CD14-positive monocyte (primary cell): ENCODE measurements around the gene CHAMP1. TPM values are rescaled to one million over a fixed set of nuclear protein-coding genes. Genes with fewer than 3 reads are reported as not detected.

Experiments
- DNase-seq, 3 donors: peaks; one replicate each; pipeline ENCODE4 v3.0.0-alpha.2; 2011 to 2022
- H2AFZ ChIP-seq: 2 replicates; pipeline ENCODE4 v1.6.0; 2012; ENCODE audit warnings: mild to moderate bottlenecking, low read depth, low read length, inconsistent platforms; ENCODE audit not compliant: insufficient read depth, poor library complexity, severe bottlenecking
- H3K27ac ChIP-seq, 2 donors: 1 replicate in 1 of 2; 2 replicates in 1 of 2; pipeline ENCODE4 v1.5.1; 2012 to 2013; ENCODE audit warnings: low read length in 2 of 2, control low read depth in 1 of 2, inconsistent platforms in 1 of 2, low read depth in 1 of 2, mild to moderate bottlenecking in 1 of 2
- H3K27me3 ChIP-seq, 2 donors: one replicate each; pipeline versions ENCODE4 v1.6.0 to v1.6.1; 2011 to 2013; ENCODE audit warnings: low read length in 2 of 2; ENCODE audit not compliant: control insufficient read depth in 2 of 2, insufficient read depth in 2 of 2
- H3K36me3 ChIP-seq, 2 donors: replicated peaks in 1 of 2; 1 replicate in 1 of 2; 2 replicates in 1 of 2; pipeline versions ENCODE4 v1.5.1 to v1.6.1; 2012 to 2013; ENCODE audit warnings: low read length in 2 of 2, control low read depth in 1 of 2, inconsistent platforms in 1 of 2, mild to moderate bottlenecking in 1 of 2; ENCODE audit not compliant: insufficient read depth in 2 of 2, control insufficient read depth in 1 of 2
- H3K4me1 ChIP-seq, 2 donors: 1 replicate in 1 of 2; 2 replicates in 1 of 2; pipeline versions ENCODE4 v1.5.1 to v1.6.1; 2012 to 2013; ENCODE audit warnings: low read length in 2 of 2, control low read depth in 1 of 2, inconsistent platforms in 1 of 2, mild to moderate bottlenecking in 1 of 2, moderate library complexity in 1 of 2; ENCODE audit not compliant: insufficient read depth in 2 of 2, control insufficient read depth in 1 of 2
- H3K4me2 ChIP-seq: replicated peaks from 2 replicates; pipeline ENCODE3; 2012; ENCODE audit warnings: low read length, moderate library complexity, mild to moderate bottlenecking; ENCODE audit not compliant: poor library complexity, severe bottlenecking; ENCODE audit errors: extremely low read depth
- H3K4me3 ChIP-seq, 3 experiments: fragments of 200-600 bp in 1 of 3; sonication (generic) in 1 of 3; replicated peaks in 1 of 3; 1 replicate in 2 of 3; 2 replicates in 1 of 3; pipeline ENCODE4 v1.5.1; 2011 to 2013; ENCODE audit warnings: low read length in 3 of 3, mild to moderate bottlenecking in 3 of 3, control low read depth in 2 of 3, low read depth in 2 of 3, inconsistent platforms in 1 of 3, moderate library complexity in 1 of 3
- H3K79me2 ChIP-seq: 2 replicates; pipeline ENCODE4 v1.6.0; 2012; ENCODE audit warnings: mild to moderate bottlenecking, control low read depth, inconsistent platforms, low read length, moderate library complexity; ENCODE audit not compliant: insufficient read depth
- H3K9ac ChIP-seq: 2 replicates; pipeline ENCODE4 v1.6.0; 2017; ENCODE audit warnings: low read length, mild to moderate bottlenecking; ENCODE audit not compliant: insufficient read depth, poor library complexity, severe bottlenecking
- H3K9me3 ChIP-seq, 2 donors: replicated peaks in 1 of 2; 1 replicate in 1 of 2; 2 replicates in 1 of 2; pipeline versions ENCODE4 v1.5.1 to v1.6.1; 2012 to 2013; ENCODE audit warnings: low read length in 2 of 2, control low read depth in 1 of 2; ENCODE audit not compliant: control insufficient read depth in 1 of 2, insufficient read depth in 1 of 2
- H4K20me1 ChIP-seq: 2 replicates; pipeline ENCODE4 v1.6.0; 2012; ENCODE audit warnings: mild to moderate bottlenecking, low read length, control low read depth, moderate library complexity; ENCODE audit not compliant: insufficient read depth
- H3K27ac Mint-ChIP-seq, 7 donors: one replicate each; pipeline ENCODE4 v1.8.0; 2020; ENCODE audit warnings: mild to moderate bottlenecking in 7 of 7, mixed read lengths in 7 of 7, moderate library complexity in 6 of 7, inconsistent platforms in 2 of 7
- H3K27me3 Mint-ChIP-seq, 3 donors: one replicate each; pipeline ENCODE4 v1.8.0; 2021 to 2022; ENCODE audit warnings: low read depth in 3 of 3, mild to moderate bottlenecking in 3 of 3, mixed read lengths in 3 of 3, moderate library complexity in 3 of 3, inconsistent platforms in 1 of 3
- H3K36me3 Mint-ChIP-seq, 2 donors: one replicate each; pipeline ENCODE4 v1.8.0; 2020; ENCODE audit warnings: mixed read lengths in 2 of 2, inconsistent platforms in 1 of 2, mild to moderate bottlenecking in 1 of 2
- H3K4me1 Mint-ChIP-seq: one replicate; pipeline ENCODE4 v1.8.0; 2020; ENCODE audit warnings: mild to moderate bottlenecking, mixed read lengths
- H3K4me3 Mint-ChIP-seq, 2 donors: one replicate each; pipeline ENCODE4 v1.8.0; 2020; ENCODE audit warnings: mild to moderate bottlenecking in 2 of 2, mixed read lengths in 2 of 2, moderate library complexity in 1 of 2
- H3K9me3 Mint-ChIP-seq, 7 donors: one replicate each; pipeline ENCODE4 v1.8.0; 2020 to 2022; ENCODE audit warnings: mixed read lengths in 7 of 7, mild to moderate bottlenecking in 6 of 7, moderate library complexity in 6 of 7, inconsistent platforms in 2 of 7
- CTCF ChIP-seq: fragments of 200-600 bp; IDR thresholded peaks from one replicate; pipeline ENCODE4 v1.8.0; 2022; ENCODE audit warnings: antibody characterized with exemption, mild to moderate bottlenecking
- WGBS: methylation state at CpG from one replicate; pipeline ENCODE4 v1.1.5; 2013; ENCODE audit warnings: missing lambda C conversion rate; ENCODE audit not compliant: insufficient coverage; 5-methylcytosine and 5-hydroxymethylcytosine counted together
- intact Hi-C, 2 donors: fragments of 100-400 bp; cut with micrococcal nuclease; formaldehyde crosslinking; loops; one replicate each; pipeline versions ENCODE4 v1.15.0 to v1.15.1; 2023
- polyA plus RNA-seq, 3 donors: library from polyadenylated mRNA; depleted of rRNA in 1 of 3; unstranded in 2 of 3; stranded (reverse) in 1 of 3; fragments of 300-500 nt in 2 of 3; fragments of >200 nt in 1 of 3; fragmentation: Illumina TruSeq in 2 of 3; gene quantifications; 1 replicate in 2 of 3; 2 replicates in 1 of 3; pipeline ENCODE4 v1.2.3, GENCODE V29; 2012 to 2021

CHAMP1 gene
- polyA plus RNA-seq, 3 donors, result 8.9 to 12.9 (median 9.2) TPM

- H3K27ac Mint-ChIP-seq, result peak overlapping the region in 2 of 7 donors; percentile 31 to 80
- Histone ChIP-seq H3K36me3 (peaks cover 89 to 100% of the 10 kb centered on the region in 2 donors), H3K27me3 (no peaks in the 10 kb centered on the region), H2AFZ (no peak overlapping the region), H3K4me3 (no peak overlapping the region), H3K9me3 (no peaks in the 10 kb centered on the region), H3K9ac (no peak overlapping the region), H3K4me2 (no peak overlapping the region), H3K4me1 (no peaks in the 10 kb centered on the region), H3K79me2 (no peaks in the 10 kb centered on the region), H3K27ac (no peak overlapping the region), H4K20me1 (no peaks in the 10 kb centered on the region)
- intact Hi-C loops, result no loop called here
- DNase-seq, result no peak
- no peak for TF ChIP-seq CTCF
- H3K27me3 Mint-ChIP-seq, result peaks cover 0 to 3% (median 0%) of the 10 kb centered on the region in 3 donors
- WGBS, result 92% methylated on average over 2 of the region's 8 CpGs
- H3K4me3 Mint-ChIP-seq, result no peak overlapping the region
- peaks cover 0 to 8% (median 0%) of the 10 kb centered on the region in 7 donors for H3K9me3 Mint-ChIP-seq
- peaks cover 85 to 94% of the 10 kb centered on the region in 2 donors for H3K36me3 Mint-ChIP-seq
- H3K4me1 Mint-ChIP-seq, result no peaks in the 10 kb centered on the region
Measured at GRCh38 chr13:114264886-114265611, 49.3 kb upstream of the CHAMP1 start.

- H3K27ac ChIP-seq, result no peak overlapping the region
- H3K4me2 ChIP-seq, result no peak overlapping the region
- H4K20me1 ChIP-seq, result no peaks in the 10 kb centered on the region
- TF ChIP-seq CTCF, result no peak
- 100% methylated on average over 2 of the region's 5 CpGs for WGBS
- H3K4me1 ChIP-seq, result no peaks in the 10 kb centered on the region
- peaks cover 80 to 97% of the 10 kb centered on the region in 2 donors for H3K36me3 ChIP-seq
- Mint-ChIP-seq H3K4me3 (no peak overlapping the region), H3K27ac (no peak overlapping the region), H3K36me3 (peaks cover 79 to 88% of the 10 kb centered on the region in 2 donors), H3K4me1 (no peaks in the 10 kb centered on the region), H3K9me3 (peaks cover 0 to 10% (median 0%) of the 10 kb centered on the region in 7 donors), H3K27me3 (peaks cover 0 to 3% (median 0%) of the 10 kb centered on the region in 3 donors)
- H2AFZ ChIP-seq, result no peak overlapping the region
- no peaks in the 10 kb centered on the region for H3K9me3 ChIP-seq
- H3K27me3 ChIP-seq, result no peaks in the 10 kb centered on the region
- no peak overlapping the region for H3K4me3 ChIP-seq
- H3K79me2 ChIP-seq, result no peaks in the 10 kb centered on the region
- no peak overlapping the region for H3K9ac ChIP-seq
- DNase-seq, result no peak
- intact Hi-C loops, result no loop called here
Measured at GRCh38 chr13:114266241-114266640, 48.1 kb upstream of the CHAMP1 start.
